Coronary artery (tissue), 2 donors: ENCODE measurements around the gene KDM6A.
"Not testable (repeated sequence)": the region's sequence is repeated elsewhere in the genome, so short reads cannot be mapped to it uniquely, and the experiment has no call there.

ENCODE experiments used
- DNase-seq: peaks from one replicate; pipeline ENCODE4 v3.0.0-alpha.2; 2017; ENCODE audit warnings: low spot score
- H3K27ac ChIP-seq, 2 donors: fragments of 200-600 bp; sonication (generic); one replicate each; pipeline ENCODE4 v1.5.1; 2016 to 2019
- H3K4me3 ChIP-seq: fragments of 200-600 bp; sonication (generic); 2 replicates; pipeline ENCODE4 v1.5.1; 2016; ENCODE audit warnings: mild to moderate bottlenecking, moderate library complexity
- TF ChIP-seq, protein P1 (sequence below): fragments of 200-600 bp; sonication (generic); IDR thresholded peaks from one replicate; pipeline ENCODE4 v1.5.1; 2019; ENCODE audit warnings: antibody characterized with exemption

Gene KDM6A

GRCh38 chrX:44890247-44890646 lies 17.3 kb downstream of the KDM6A start:
- Histone ChIP-seq H3K4me3 (no peak overlapping the region), H3K27ac (no peak overlapping the region)
- TF ChIP-seq, protein P1, sequence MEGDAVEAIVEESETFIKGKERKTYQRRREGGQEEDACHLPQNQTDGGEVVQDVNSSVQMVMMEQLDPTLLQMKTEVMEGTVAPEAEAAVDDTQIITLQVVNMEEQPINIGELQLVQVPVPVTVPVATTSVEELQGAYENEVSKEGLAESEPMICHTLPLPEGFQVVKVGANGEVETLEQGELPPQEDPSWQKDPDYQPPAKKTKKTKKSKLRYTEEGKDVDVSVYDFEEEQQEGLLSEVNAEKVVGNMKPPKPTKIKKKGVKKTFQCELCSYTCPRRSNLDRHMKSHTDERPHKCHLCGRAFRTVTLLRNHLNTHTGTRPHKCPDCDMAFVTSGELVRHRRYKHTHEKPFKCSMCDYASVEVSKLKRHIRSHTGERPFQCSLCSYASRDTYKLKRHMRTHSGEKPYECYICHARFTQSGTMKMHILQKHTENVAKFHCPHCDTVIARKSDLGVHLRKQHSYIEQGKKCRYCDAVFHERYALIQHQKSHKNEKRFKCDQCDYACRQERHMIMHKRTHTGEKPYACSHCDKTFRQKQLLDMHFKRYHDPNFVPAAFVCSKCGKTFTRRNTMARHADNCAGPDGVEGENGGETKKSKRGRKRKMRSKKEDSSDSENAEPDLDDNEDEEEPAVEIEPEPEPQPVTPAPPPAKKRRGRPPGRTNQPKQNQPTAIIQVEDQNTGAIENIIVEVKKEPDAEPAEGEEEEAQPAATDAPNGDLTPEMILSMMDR: no peak
- no peak for DNase-seq

DNA sequence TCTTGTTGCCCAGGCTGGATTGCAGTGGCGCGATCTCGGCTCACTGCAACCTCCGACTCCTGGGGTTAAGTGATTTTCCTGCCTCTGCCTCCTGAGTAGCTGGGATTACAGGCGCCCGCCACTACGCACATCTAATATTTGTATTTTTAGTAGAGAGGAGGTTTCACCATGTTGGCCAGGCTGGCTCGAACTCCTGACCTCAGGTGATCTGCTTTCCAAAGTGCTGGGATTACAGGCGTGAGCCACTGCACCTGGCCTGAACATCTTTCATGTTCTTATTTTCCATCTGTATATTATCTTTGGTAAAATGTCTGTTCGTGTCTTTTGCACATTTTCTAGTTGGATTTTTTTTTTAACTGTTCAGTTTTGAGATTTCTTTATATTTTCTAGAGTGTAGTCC lies 17.7 kb downstream of the KDM6A start:
- not testable (repeated sequence) for H3K4me3 ChIP-seq, DNase-seq, H3K27ac ChIP-seq

- no peak for DNase-seq
- H3K27ac ChIP-seq: no peak overlapping the region
- TF ChIP-seq, protein P1: no peak
- no peak overlapping the region for H3K4me3 ChIP-seq
Measured at GRCh38 chrX:44891642-44892041, 18.7 kb downstream of the KDM6A start.

GRCh38 chrX:44896876-44897186 lies 23.8 kb downstream of the KDM6A start:
- Histone ChIP-seq H3K4me3 (no peak overlapping the region), H3K27ac (no peak overlapping the region)
- no peak for DNase-seq
- TF ChIP-seq, protein P1: no peak

DNA sequence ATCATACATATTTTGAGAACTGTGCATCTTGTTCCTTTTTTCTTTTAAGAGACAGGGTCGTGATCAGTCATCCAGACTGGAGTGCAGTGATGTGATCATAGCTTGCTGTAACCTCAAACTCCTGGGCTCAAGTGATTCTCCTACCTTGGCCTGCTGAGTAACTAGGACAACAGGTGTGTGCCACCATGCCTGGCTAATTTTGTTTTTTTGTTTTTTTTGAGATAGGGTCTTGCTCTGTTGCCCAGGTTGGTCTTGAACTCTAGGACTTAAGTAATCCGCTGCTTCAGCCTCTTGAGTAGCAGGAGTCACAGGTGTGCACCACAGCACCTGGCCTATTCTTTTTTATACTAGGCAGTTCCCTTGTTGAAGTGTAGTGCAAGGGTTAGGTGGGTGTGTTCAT lies 24.6 kb downstream of the KDM6A start:
- no peak for DNase-seq
- H3K27ac ChIP-seq: no peak overlapping the region
- H3K4me3 ChIP-seq: no peak overlapping the region
- TF ChIP-seq, protein P1: no peak

DNA sequence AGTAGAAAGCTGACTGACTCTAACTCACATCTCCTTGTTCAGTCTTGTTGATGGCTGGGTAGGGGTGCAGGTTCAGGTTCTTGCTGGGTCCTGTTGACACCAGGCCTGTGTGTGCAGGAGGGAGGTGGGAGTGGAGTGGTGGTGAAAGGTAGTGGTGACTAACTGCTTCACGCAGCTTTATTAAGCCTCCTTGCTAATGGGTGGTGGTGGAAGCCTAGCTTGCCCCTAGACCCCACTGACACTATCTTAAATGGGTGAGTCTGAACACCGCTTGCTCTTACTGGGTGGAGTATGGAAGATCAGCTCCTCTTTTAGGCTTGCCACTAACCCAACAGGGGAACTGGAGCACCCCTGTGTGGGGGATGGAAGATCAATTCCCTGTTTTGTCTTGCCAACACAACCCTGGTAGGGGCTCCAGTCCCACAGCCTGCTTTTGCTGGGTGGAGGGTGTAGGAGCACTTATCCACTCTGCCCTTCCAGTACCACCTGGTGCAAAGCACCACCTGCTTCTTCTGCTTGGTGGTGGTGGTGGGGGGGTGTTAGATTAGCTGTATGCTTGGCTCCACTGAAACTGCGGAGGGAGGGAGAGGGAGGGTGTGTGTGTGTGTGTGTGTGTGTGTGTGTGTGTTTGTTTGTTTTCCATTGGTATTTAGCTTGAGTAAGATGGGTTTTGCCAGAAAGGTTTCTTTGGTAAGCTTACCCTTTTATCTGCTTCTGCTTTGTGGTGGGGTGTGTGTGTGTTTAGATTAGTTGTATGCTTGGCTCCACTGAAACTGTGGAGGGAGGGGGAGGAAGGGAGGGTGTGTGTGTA lies 25.6 kb downstream of the KDM6A start:
- TF ChIP-seq, protein P1: no peak
- Histone ChIP-seq H3K27ac (no peak overlapping the region), H3K4me3 (no peak overlapping the region)

DNA sequence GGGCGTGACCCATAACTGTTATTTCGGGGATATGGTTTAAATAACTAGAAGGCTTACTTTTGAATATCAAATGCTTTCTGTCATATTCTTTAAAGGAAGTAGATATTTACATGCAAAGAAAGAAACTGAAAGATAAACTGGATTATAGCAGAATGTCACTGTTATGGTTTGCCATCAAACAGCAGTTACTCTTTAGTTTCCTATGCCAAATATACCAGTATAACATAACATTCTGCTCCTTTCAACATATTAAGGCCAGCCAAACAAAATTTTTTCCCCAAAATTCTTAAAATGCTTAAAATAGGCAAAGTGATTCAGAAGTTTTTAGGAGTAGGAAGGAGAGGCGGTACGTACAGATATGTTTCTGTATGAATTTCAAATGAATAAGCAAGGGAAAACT lies 27.0 kb downstream of the KDM6A start:
- TF ChIP-seq, protein P1: no peak
- no peak for DNase-seq
- peak overlapping the region; percentile 28 for H3K4me3 ChIP-seq
- H3K27ac ChIP-seq: no peak overlapping the region

More for the DNA sequence above, 25.6 kb downstream of the KDM6A start:
- DNase-seq: no peak
